ENCODE results near the gene BANF1. TPM values are rescaled to one million over a fixed set of nuclear protein-coding genes. Genes with fewer than 3 reads are reported as not detected.

BANF1 gene
- total RNA-seq, 1 experiment from 2014 or later: 269 TPM

DNA sequence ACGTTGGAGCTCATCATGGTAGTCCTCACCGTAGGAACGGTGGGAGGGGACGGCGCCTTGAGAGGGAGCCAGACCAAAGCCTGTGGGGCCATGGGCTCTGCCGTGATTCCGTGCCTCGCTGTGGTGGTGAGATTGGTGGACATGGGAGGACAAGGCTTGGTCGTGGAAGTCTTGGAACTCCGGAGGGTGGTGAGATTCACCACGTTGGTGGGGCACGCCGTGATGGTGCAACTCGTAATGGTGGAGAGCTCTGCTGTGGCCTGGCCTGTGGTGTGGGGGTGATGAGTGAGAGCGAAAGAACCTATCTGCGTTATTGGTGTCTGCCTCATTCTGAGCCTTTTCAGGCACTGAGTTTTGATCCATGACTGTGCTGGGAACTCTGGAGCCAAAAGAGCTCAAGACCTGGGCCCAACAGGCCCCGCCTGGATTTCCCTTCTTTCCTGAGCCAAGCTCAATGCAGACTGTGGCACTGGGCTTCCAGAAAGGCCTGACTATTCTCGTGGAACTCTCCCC lies 23.8 kb downstream of the BANF1 start, which contains the start of gene CATSPER1 (continued):
- TF ChIP-seq, protein P1, sequence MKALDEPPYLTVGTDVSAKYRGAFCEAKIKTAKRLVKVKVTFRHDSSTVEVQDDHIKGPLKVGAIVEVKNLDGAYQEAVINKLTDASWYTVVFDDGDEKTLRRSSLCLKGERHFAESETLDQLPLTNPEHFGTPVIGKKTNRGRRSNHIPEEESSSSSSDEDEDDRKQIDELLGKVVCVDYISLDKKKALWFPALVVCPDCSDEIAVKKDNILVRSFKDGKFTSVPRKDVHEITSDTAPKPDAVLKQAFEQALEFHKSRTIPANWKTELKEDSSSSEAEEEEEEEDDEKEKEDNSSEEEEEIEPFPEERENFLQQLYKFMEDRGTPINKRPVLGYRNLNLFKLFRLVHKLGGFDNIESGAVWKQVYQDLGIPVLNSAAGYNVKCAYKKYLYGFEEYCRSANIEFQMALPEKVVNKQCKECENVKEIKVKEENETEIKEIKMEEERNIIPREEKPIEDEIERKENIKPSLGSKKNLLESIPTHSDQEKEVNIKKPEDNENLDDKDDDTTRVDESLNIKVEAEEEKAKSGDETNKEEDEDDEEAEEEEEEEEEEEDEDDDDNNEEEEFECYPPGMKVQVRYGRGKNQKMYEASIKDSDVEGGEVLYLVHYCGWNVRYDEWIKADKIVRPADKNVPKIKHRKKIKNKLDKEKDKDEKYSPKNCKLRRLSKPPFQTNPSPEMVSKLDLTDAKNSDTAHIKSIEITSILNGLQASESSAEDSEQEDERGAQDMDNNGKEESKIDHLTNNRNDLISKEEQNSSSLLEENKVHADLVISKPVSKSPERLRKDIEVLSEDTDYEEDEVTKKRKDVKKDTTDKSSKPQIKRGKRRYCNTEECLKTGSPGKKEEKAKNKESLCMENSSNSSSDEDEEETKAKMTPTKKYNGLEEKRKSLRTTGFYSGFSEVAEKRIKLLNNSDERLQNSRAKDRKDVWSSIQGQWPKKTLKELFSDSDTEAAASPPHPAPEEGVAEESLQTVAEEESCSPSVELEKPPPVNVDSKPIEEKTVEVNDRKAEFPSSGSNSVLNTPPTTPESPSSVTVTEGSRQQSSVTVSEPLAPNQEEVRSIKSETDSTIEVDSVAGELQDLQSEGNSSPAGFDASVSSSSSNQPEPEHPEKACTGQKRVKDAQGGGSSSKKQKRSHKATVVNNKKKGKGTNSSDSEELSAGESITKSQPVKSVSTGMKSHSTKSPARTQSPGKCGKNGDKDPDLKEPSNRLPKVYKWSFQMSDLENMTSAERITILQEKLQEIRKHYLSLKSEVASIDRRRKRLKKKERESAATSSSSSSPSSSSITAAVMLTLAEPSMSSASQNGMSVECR (CRISPR knock-in tag; IDR thresholded peaks at IDR 0.05; ENCODE audit: borderline replicate concordance): no peak
- no peak for TF ChIP-seq ZNF396 (CRISPR knock-in tag; IDR thresholded peaks at IDR 0.05; ENCODE audit: borderline replicate concordance)
- TF ChIP-seq, protein P2, sequence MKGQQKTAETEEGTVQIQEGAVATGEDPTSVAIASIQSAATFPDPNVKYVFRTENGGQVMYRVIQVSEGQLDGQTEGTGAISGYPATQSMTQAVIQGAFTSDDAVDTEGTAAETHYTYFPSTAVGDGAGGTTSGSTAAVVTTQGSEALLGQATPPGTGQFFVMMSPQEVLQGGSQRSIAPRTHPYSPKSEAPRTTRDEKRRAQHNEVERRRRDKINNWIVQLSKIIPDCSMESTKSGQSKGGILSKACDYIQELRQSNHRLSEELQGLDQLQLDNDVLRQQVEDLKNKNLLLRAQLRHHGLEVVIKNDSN (CRISPR knock-in tag; IDR thresholded peaks at IDR 0.05): no peak
- TF ChIP-seq, protein P3, sequence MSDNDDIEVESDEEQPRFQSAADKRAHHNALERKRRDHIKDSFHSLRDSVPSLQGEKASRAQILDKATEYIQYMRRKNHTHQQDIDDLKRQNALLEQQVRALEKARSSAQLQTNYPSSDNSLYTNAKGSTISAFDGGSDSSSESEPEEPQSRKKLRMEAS (CRISPR knock-in tag; IDR thresholded peaks at IDR 0.05): no peak
- no peak for TF ChIP-seq SP1 (CRISPR knock-in tag; conservative IDR thresholded peaks at IDR 0.05)
- TF ChIP-seq ETV6 (CRISPR knock-in tag; IDR thresholded peaks at IDR 0.05): no peak
- TF ChIP-seq, protein P4, sequence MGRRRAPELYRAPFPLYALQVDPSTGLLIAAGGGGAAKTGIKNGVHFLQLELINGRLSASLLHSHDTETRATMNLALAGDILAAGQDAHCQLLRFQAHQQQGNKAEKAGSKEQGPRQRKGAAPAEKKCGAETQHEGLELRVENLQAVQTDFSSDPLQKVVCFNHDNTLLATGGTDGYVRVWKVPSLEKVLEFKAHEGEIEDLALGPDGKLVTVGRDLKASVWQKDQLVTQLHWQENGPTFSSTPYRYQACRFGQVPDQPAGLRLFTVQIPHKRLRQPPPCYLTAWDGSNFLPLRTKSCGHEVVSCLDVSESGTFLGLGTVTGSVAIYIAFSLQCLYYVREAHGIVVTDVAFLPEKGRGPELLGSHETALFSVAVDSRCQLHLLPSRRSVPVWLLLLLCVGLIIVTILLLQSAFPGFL (CRISPR knock-in tag; IDR thresholded peaks at IDR 0.05; ENCODE audit: borderline replicate concordance): no peak
- TF ChIP-seq TP53 (CRISPR knock-in tag; IDR thresholded peaks at IDR 0.05): no peak

DNA sequence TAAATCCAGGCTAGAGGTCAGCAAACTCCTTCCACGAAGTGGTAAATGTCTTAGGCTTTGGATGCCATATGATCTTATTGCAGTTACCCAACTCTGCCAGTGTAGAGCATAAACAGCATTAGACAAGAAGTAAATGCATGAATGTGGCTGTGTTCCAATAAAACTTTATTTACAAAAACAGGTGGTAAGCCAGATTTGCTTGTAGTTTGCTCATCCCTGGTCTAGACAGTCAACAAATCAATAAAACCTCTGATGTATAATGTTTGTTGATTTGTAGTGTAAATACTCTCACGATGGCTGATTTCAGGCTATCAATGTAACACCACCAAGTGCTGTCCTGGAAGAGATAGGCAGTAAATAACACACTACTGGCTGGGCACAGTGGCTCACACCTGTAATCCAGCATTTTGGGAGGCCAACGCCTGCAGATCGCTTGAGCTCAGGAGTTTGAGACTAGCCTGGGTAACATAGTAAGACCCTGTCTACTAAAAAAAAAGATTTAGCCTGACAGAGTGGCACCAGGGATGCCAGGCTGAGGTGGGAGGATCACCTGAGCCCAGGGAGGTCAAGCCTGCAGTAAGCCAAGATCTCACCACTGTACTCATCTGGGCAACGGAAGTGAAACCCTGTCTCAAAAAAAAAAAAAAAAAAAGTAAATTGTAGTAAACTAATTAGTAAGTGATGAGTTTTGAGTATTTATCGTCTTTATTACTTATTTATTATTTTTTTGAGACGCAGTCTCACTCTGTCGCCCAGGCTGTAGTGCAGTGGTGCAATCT lies 30.8 kb downstream of the BANF1 start:
- Mint-ChIP-seq H3K9me3 (peaks cover 19% of the 10 kb centered on the region), H3K4me3 (no peak overlapping the region), H3K4me1 (no peaks in the 10 kb centered on the region), H3K27ac (no peak overlapping the region), H3K27me3 (ENCODE audit: low read depth) (peaks cover 28% of the 10 kb centered on the region), H3K36me3 (peaks cover 12% of the 10 kb centered on the region)
- ChIA-PET POLR2A (no interaction called here), CTCF (interaction anchor here (1.0 kb wide), 1 partner anchor 12 kb away, joined by 3 read pairs; no protein-coding TSS in a partner anchor)
- no peak for ATAC-seq
- DNase-seq (ENCODE audit: low spot score): no peak
- TF ChIP-seq ZNF416 (CRISPR knock-in tag; IDR thresholded peaks at IDR 0.05) (no peak), ZNF121 (CRISPR knock-in tag; IDR thresholded peaks at IDR 0.05) (no peak), RELA (CRISPR knock-in tag; IDR thresholded peaks at IDR 0.05; ENCODE audit: borderline replicate concordance) (no peak), ZNF671 (CRISPR knock-in tag; IDR thresholded peaks at IDR 0.05) (no peak), RORB (CRISPR knock-in tag; IDR thresholded peaks at IDR 0.05) (no peak), ZNF317 (CRISPR knock-in tag; IDR thresholded peaks at IDR 0.05; ENCODE audit: borderline replicate concordance, low read depth) (no peak), ZNF396 (CRISPR knock-in tag; IDR thresholded peaks at IDR 0.05; ENCODE audit: borderline replicate concordance) (no peak), TEAD4 (CRISPR knock-in tag; IDR thresholded peaks at IDR 0.05) (no peak), ELF4 (CRISPR knock-in tag; IDR thresholded peaks at IDR 0.05; ENCODE audit: low read depth) (no peak), SMAD3 (CRISPR knock-in tag; IDR thresholded peaks at IDR 0.05; ENCODE audit: borderline replicate concordance) (no peak)
- TF ChIP-seq, protein P5, sequence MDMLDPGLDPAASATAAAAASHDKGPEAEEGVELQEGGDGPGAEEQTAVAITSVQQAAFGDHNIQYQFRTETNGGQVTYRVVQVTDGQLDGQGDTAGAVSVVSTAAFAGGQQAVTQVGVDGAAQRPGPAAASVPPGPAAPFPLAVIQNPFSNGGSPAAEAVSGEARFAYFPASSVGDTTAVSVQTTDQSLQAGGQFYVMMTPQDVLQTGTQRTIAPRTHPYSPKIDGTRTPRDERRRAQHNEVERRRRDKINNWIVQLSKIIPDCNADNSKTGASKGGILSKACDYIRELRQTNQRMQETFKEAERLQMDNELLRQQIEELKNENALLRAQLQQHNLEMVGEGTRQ (CRISPR knock-in tag; IDR thresholded peaks at IDR 0.05): no peak
- TF ChIP-seq, protein P6, sequence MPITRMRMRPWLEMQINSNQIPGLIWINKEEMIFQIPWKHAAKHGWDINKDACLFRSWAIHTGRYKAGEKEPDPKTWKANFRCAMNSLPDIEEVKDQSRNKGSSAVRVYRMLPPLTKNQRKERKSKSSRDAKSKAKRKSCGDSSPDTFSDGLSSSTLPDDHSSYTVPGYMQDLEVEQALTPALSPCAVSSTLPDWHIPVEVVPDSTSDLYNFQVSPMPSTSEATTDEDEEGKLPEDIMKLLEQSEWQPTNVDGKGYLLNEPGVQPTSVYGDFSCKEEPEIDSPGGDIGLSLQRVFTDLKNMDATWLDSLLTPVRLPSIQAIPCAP (CRISPR knock-in tag; IDR thresholded peaks at IDR 0.05): no peak
- TF ChIP-seq, protein P7, sequence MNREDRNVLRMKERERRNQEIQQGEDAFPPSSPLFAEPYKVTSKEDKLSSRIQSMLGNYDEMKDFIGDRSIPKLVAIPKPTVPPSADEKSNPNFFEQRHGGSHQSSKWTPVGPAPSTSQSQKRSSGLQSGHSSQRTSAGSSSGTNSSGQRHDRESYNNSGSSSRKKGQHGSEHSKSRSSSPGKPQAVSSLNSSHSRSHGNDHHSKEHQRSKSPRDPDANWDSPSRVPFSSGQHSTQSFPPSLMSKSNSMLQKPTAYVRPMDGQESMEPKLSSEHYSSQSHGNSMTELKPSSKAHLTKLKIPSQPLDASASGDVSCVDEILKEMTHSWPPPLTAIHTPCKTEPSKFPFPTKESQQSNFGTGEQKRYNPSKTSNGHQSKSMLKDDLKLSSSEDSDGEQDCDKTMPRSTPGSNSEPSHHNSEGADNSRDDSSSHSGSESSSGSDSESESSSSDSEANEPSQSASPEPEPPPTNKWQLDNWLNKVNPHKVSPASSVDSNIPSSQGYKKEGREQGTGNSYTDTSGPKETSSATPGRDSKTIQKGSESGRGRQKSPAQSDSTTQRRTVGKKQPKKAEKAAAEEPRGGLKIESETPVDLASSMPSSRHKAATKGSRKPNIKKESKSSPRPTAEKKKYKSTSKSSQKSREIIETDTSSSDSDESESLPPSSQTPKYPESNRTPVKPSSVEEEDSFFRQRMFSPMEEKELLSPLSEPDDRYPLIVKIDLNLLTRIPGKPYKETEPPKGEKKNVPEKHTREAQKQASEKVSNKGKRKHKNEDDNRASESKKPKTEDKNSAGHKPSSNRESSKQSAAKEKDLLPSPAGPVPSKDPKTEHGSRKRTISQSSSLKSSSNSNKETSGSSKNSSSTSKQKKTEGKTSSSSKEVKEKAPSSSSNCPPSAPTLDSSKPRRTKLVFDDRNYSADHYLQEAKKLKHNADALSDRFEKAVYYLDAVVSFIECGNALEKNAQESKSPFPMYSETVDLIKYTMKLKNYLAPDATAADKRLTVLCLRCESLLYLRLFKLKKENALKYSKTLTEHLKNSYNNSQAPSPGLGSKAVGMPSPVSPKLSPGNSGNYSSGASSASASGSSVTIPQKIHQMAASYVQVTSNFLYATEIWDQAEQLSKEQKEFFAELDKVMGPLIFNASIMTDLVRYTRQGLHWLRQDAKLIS (CRISPR knock-in tag; IDR thresholded peaks at IDR 0.05; ENCODE audit: borderline replicate concordance): no peak
- TF ChIP-seq, protein P8, sequence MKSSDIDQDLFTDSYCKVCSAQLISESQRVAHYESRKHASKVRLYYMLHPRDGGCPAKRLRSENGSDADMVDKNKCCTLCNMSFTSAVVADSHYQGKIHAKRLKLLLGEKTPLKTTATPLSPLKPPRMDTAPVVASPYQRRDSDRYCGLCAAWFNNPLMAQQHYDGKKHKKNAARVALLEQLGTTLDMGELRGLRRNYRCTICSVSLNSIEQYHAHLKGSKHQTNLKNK (CRISPR knock-in tag; IDR thresholded peaks at IDR 0.05): no peak
- TF ChIP-seq, protein P9, sequence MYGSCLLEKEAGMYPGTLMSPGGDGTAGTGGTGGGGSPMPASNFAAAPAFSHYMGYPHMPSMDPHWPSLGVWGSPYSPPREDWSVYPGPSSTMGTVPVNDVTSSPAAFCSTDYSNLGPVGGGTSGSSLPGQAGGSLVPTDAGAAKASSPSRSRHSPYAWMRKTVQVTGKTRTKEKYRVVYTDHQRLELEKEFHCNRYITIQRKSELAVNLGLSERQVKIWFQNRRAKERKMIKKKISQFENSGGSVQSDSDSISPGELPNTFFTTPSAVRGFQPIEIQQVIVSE (CRISPR knock-in tag; IDR thresholded peaks at IDR 0.05; ENCODE audit: borderline replicate concordance): no peak
